OCI-LY1 (cell line): ENCODE results near the gene GTSE1.

Experiments used
- H2AFZ ChIP-seq: fragments of 200-600 bp; sonication (generic), shearing (Covaris generic); 2 replicates; pipeline ENCODE4 v1.6.0; 2014; ENCODE audit warnings: antibody characterized with exemption, mild to moderate bottlenecking, low read length
- H3F3A ChIP-seq: fragments of 200-600 bp; sonication (generic), shearing (Covaris generic); 2 replicates; pipeline ENCODE4 v1.6.0; 2014; ENCODE audit warnings: mild to moderate bottlenecking, antibody characterized with exemption, low read length, moderate library complexity; ENCODE audit not compliant: insufficient read depth
- H3K27ac ChIP-seq: fragments of 200-600 bp; sonication (generic); 2 replicates; pipeline ENCODE4 v1.5.1; 2014; ENCODE audit warnings: low read length, mixed run types, mild to moderate bottlenecking, low read depth; ENCODE audit not compliant: poor library complexity, severe bottlenecking
- H3K27me3 ChIP-seq: fragments of 200-600 bp; sonication (generic); 2 replicates; pipeline ENCODE4 v1.6.0; 2014; ENCODE audit warnings: antibody characterized with exemption, mild to moderate bottlenecking, low read length, moderate library complexity; ENCODE audit not compliant: insufficient read depth
- H3K36me3 ChIP-seq: fragments of 200-600 bp; sonication (generic); 2 replicates; pipeline ENCODE4 v1.6.1; 2014; ENCODE audit warnings: mild to moderate bottlenecking, antibody characterized with exemption, low read length, moderate library complexity, mixed read lengths; ENCODE audit not compliant: insufficient read depth
- H3K4me1 ChIP-seq: fragments of 200-600 bp; sonication (generic); 2 replicates; pipeline ENCODE4 v1.5.1; 2014; ENCODE audit warnings: mild to moderate bottlenecking, low read length, moderate library complexity; ENCODE audit not compliant: insufficient read depth, severe bottlenecking
- H3K4me2 ChIP-seq: fragments of 200-600 bp; sonication (generic), shearing (Covaris generic); 2 replicates; pipeline ENCODE4 v1.6.1; 2014; ENCODE audit warnings: low read length
- H3K4me3 ChIP-seq: fragments of 200-600 bp; sonication (generic); 2 replicates; pipeline ENCODE4 v1.5.1; 2014; ENCODE audit warnings: low read length, low read depth, mild to moderate bottlenecking, mixed read lengths; ENCODE audit not compliant: poor library complexity, severe bottlenecking
- H3K79me2 ChIP-seq: fragments of 200-600 bp; shearing (Covaris generic); 2 replicates; pipeline ENCODE4 v1.6.1; 2016; ENCODE audit warnings: mixed run types, low read length, mixed read lengths; ENCODE audit not compliant: insufficient read depth
- H3K9ac ChIP-seq: fragments of 200-600 bp; sonication (generic), shearing (Covaris generic); 2 replicates; pipeline ENCODE4 v1.6.1; 2014; ENCODE audit warnings: mild to moderate bottlenecking, low read length, mixed read lengths
- H3K9me2 ChIP-seq: fragments of 200-600 bp; sonication (generic), shearing (Covaris generic); 2 replicates; pipeline ENCODE4 v1.6.1; 2014; ENCODE audit warnings: low read depth, mild to moderate bottlenecking, low read length, mixed read lengths
- H3K9me3 ChIP-seq: fragments of 200-600 bp; shearing (Covaris generic); 2 replicates; pipeline ENCODE4 v1.6.1; 2014; ENCODE audit warnings: low read length, mixed read lengths
- H4K20me1 ChIP-seq: fragments of 200-600 bp; sonication (generic), shearing (Covaris generic); 2 replicates; pipeline ENCODE4 v1.6.0; 2016; ENCODE audit warnings: mild to moderate bottlenecking, low read length; ENCODE audit not compliant: insufficient read depth
- EZH2 ChIP-seq: fragments of 200-600 bp; sonication (generic), shearing (Covaris generic); IDR thresholded peaks from 2 replicates; pipeline ENCODE4 v1.8.0; 2017; ENCODE audit warnings: borderline replicate concordance, mixed run types, mild to moderate bottlenecking, antibody characterized with exemption, low read length, moderate library complexity, mixed read lengths
- TF ChIP-seq, protein P1 (sequence below): fragments of 200-600 bp; sonication (generic), shearing (Covaris generic); IDR thresholded peaks from 2 replicates; pipeline ENCODE4 v1.5.1; 2017; ENCODE audit warnings: mild to moderate bottlenecking, antibody characterized with exemption, low read length, moderate library complexity, mixed read lengths

GTSE1 gene

DNA sequence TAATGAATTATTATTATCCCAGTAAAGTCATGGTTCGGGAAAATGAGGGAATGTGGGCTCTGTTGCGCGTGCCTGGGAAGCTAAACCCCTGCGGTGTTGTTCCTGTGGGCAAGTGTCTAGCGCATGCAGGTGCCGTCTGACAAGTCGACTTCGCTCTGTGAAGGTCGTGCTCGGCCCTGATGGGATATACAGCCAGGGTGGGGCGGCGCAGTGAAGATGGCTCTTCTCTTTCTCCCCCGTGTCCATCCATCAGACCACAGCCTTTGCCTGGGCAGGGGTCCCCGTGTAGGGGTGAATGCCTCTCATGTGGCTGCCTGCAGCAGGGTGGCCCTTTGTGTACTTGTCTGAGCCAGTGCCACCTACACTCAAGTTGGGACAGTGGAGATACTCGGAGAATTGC lies 26.0 kb downstream of the GTSE1 start:
- H3K36me3 ChIP-seq: peaks cover 95% of the 10 kb centered on the region
- no peaks in the 10 kb centered on the region for H4K20me1 ChIP-seq
- H3K27me3 ChIP-seq: no peaks in the 10 kb centered on the region
- no peaks in the 10 kb centered on the region for H3K4me1 ChIP-seq
- H3K4me3 ChIP-seq: no peak overlapping the region
- H3F3A ChIP-seq: no peaks in the 10 kb centered on the region
- no peak overlapping the region for H3K9ac ChIP-seq
- no peak overlapping the region for H3K4me2 ChIP-seq
- no peaks in the 10 kb centered on the region for H3K79me2 ChIP-seq
- H3K27ac ChIP-seq: no peak overlapping the region
- H3K9me2 ChIP-seq: no peaks in the 10 kb centered on the region
- H2AFZ ChIP-seq: no peak overlapping the region
- H3K9me3 ChIP-seq: no peaks in the 10 kb centered on the region
- TF ChIP-seq, protein P1, sequence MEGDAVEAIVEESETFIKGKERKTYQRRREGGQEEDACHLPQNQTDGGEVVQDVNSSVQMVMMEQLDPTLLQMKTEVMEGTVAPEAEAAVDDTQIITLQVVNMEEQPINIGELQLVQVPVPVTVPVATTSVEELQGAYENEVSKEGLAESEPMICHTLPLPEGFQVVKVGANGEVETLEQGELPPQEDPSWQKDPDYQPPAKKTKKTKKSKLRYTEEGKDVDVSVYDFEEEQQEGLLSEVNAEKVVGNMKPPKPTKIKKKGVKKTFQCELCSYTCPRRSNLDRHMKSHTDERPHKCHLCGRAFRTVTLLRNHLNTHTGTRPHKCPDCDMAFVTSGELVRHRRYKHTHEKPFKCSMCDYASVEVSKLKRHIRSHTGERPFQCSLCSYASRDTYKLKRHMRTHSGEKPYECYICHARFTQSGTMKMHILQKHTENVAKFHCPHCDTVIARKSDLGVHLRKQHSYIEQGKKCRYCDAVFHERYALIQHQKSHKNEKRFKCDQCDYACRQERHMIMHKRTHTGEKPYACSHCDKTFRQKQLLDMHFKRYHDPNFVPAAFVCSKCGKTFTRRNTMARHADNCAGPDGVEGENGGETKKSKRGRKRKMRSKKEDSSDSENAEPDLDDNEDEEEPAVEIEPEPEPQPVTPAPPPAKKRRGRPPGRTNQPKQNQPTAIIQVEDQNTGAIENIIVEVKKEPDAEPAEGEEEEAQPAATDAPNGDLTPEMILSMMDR: no peak
- no peak for TF ChIP-seq EZH2

DNA sequence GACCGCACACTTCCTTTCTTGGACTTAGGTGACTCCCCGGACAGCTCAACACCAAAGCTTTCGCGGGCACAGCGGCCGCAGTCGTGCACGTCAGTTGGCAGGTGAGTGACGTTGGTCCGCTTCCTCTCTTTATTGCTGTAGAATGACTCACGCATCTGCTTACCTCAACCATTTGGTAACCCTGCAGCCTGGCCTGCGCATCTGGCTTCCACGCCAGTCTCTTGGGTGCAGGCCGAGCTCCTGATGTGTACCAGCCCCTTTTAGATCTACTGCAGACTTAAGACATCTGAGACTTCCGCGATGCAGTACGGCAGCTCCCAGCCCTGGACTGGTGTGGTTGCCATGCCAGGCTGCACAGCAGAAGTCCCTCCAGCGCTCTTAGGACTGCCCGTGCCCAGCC lies 26.5 kb downstream of the GTSE1 start:
- peaks cover 95% of the 10 kb centered on the region for H3K36me3 ChIP-seq
- H3K4me2 ChIP-seq: no peak overlapping the region

DNA sequence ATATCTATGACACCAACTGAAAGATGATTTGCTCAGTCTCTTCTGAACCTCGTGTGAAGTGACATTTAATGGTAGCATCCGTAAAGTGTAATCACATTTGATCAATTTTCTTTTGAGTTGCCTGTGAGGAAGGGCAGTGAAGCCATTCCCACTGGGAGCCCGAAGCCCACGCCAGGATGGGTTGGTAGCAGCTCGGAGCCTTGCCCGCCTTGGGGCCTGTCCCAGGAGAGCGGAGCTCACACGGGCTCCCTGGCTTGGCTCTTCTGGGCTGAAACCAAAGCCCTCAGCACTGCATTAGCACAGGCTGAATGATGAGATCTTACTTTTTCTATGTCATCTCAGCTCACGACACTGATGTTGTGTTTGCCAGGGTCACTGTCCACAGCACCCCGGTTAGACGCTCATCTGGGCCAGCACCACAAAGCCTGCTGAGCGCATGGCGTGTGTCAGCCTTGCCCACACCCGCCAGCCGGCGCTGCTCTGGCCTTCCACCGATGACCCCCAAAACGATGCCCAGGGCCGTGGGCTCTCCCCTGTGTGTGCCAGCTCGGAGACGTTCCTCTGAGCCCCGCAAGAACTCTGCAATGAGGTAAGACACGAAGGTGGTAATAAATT lies 29.5 kb downstream of the GTSE1 start:
- H3K9me2 ChIP-seq: no peaks in the 10 kb centered on the region
- H4K20me1 ChIP-seq: no peaks in the 10 kb centered on the region
- no peaks in the 10 kb centered on the region for H3F3A ChIP-seq
- H3K27me3 ChIP-seq: no peaks in the 10 kb centered on the region
- no peak overlapping the region for H3K4me3 ChIP-seq
- H3K9ac ChIP-seq: no peak overlapping the region
- no peak overlapping the region for H3K4me2 ChIP-seq
- TF ChIP-seq, protein P1: no peak
- TF ChIP-seq EZH2: no peak
- no peak overlapping the region for H2AFZ ChIP-seq
- H3K9me3 ChIP-seq: no peaks in the 10 kb centered on the region
- H3K79me2 ChIP-seq: no peaks in the 10 kb centered on the region
- H3K27ac ChIP-seq: no peak overlapping the region
- H3K36me3 ChIP-seq: peaks cover 95% of the 10 kb centered on the region
- no peaks in the 10 kb centered on the region for H3K4me1 ChIP-seq

More for the DNA sequence above, 26.5 kb downstream of the GTSE1 start:
- Histone ChIP-seq H4K20me1 (no peaks in the 10 kb centered on the region), H3K9me3 (no peaks in the 10 kb centered on the region), H3K9me2 (no peaks in the 10 kb centered on the region), H3K27me3 (no peaks in the 10 kb centered on the region), H2AFZ (no peak overlapping the region), H3K27ac (no peak overlapping the region), H3K4me1 (no peaks in the 10 kb centered on the region), H3K9ac (no peak overlapping the region), H3K4me3 (no peak overlapping the region), H3F3A (no peaks in the 10 kb centered on the region), H3K79me2 (no peaks in the 10 kb centered on the region)
- no peak for TF ChIP-seq EZH2
- TF ChIP-seq, protein P1: no peak
